Measurements from ENCODE around the gene MKNK1.

Gene MKNK1

GRCh38 chr1:46522184-46522968 lies 81.7 kb downstream of the MKNK1 start:
- DNase-seq (ENCODE audit: low read depth in 1 of 2, low spot score in 1 of 2): no peak
- TF ChIP-seq GABPA (IDR thresholded peaks at IDR 0.05; ENCODE audit: low read depth) (no peak), SPI1 (IDR thresholded peaks at IDR 0.05; ENCODE audit: borderline replicate concordance, low read depth) (no peak), POLR2AphosphoS5 (IDR thresholded peaks at IDR 0.05; ENCODE audit: low read depth) (no peak)
- TF ChIP-seq, protein P1, sequence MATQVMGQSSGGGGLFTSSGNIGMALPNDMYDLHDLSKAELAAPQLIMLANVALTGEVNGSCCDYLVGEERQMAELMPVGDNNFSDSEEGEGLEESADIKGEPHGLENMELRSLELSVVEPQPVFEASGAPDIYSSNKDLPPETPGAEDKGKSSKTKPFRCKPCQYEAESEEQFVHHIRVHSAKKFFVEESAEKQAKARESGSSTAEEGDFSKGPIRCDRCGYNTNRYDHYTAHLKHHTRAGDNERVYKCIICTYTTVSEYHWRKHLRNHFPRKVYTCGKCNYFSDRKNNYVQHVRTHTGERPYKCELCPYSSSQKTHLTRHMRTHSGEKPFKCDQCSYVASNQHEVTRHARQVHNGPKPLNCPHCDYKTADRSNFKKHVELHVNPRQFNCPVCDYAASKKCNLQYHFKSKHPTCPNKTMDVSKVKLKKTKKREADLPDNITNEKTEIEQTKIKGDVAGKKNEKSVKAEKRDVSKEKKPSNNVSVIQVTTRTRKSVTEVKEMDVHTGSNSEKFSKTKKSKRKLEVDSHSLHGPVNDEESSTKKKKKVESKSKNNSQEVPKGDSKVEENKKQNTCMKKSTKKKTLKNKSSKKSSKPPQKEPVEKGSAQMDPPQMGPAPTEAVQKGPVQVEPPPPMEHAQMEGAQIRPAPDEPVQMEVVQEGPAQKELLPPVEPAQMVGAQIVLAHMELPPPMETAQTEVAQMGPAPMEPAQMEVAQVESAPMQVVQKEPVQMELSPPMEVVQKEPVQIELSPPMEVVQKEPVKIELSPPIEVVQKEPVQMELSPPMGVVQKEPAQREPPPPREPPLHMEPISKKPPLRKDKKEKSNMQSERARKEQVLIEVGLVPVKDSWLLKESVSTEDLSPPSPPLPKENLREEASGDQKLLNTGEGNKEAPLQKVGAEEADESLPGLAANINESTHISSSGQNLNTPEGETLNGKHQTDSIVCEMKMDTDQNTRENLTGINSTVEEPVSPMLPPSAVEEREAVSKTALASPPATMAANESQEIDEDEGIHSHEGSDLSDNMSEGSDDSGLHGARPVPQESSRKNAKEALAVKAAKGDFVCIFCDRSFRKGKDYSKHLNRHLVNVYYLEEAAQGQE (IDR thresholded peaks at IDR 0.05; ENCODE audit: insufficient replicate concordance, low read depth): no peak
- TF ChIP-seq, protein P2, sequence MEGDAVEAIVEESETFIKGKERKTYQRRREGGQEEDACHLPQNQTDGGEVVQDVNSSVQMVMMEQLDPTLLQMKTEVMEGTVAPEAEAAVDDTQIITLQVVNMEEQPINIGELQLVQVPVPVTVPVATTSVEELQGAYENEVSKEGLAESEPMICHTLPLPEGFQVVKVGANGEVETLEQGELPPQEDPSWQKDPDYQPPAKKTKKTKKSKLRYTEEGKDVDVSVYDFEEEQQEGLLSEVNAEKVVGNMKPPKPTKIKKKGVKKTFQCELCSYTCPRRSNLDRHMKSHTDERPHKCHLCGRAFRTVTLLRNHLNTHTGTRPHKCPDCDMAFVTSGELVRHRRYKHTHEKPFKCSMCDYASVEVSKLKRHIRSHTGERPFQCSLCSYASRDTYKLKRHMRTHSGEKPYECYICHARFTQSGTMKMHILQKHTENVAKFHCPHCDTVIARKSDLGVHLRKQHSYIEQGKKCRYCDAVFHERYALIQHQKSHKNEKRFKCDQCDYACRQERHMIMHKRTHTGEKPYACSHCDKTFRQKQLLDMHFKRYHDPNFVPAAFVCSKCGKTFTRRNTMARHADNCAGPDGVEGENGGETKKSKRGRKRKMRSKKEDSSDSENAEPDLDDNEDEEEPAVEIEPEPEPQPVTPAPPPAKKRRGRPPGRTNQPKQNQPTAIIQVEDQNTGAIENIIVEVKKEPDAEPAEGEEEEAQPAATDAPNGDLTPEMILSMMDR (IDR thresholded peaks at IDR 0.05; ENCODE audit: insufficient read depth, low read length): no peak
- H3K4me3 ChIP-seq (replicated peaks; ENCODE audit: insufficient read depth, low read length): no peak overlapping the region

DNA sequence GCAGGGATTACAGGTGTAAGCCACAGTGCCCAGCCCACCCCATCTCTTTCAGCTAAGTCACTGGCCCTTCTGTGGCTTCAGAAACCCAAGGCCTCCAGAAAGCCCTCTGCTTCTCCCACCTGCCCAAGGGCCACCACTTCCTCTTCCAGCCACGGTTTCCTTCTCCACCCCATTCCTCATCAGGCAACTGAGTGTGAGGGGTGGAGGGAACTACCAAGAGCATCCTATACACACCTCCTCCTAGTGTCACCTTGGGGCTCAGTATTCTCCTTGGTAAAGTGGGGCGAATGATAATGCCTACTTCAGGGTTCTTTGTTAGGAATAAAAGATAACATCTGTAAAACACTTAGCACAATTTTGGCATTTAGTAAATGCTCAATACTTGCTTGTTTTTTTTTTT lies 82.7 kb downstream of the MKNK1 start:
- peak in 1 of 2 experiments; percentile 12 for DNase-seq (ENCODE audit: low read depth in 1 of 2, low spot score in 1 of 2)

More at GRCh38 chr1:46522184-46522968, 81.7 kb downstream of the MKNK1 start:
- peaks cover 12% of the 10 kb centered on the region for H3K27me3 ChIP-seq (ENCODE audit: insufficient read depth, poor library complexity, severe bottlenecking)
- H3K27ac ChIP-seq (replicated peaks): no peak overlapping the region

DNA sequence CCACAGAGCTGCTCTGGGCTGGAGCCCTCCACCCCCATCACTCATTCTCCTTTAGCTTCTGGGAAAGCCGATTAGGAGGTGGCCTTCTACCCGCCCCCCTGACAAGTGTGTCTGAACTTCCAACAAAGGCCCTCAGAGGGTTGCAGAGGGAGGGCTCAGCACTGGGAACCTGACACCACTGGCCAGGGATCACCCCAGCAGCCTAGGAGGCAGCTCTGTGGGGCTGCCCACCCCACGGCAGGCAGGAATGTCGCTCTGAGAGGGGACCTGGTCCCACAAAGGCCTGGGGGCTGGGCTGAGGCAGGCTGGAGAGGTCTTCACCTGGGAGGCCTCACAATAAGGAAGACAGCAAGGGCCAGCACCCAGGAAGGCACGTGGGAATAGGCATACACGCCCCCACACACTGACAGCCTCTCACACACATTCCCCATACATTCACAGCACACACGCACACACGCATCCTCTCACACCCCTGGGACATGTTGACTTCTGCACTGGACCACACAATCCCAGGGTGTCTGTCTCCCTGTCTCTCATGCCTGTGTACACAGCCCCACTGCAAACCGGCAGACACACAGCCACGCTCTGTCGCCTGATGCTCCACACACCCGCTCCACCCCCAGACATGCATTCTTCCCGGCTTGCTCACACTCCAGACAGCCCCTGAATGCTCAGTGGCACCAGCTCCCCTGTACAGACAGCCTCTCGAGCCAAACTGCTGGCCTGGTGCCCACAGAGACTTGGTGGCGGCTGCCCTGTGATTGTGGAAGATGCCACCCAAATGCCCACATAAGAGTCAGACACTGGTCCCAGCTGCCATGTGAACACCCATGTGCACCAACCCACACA lies 83.8 kb downstream of the MKNK1 start:
- DNase-seq (ENCODE audit: low read depth in 1 of 2, low spot score in 1 of 2): no peak
- Histone ChIP-seq H3K27ac (replicated peaks) (no peak overlapping the region), H3K4me3 (replicated peaks; ENCODE audit: insufficient read depth, low read length) (no peak overlapping the region), H3K27me3 (ENCODE audit: insufficient read depth, poor library complexity, severe bottlenecking) (peaks cover 15% of the 10 kb centered on the region)
- TF ChIP-seq, protein P1 (IDR thresholded peaks at IDR 0.05; ENCODE audit: insufficient replicate concordance, low read depth): no peak
- no peak for TF ChIP-seq SPI1 (IDR thresholded peaks at IDR 0.05; ENCODE audit: borderline replicate concordance, low read depth)
- TF ChIP-seq GABPA (IDR thresholded peaks at IDR 0.05; ENCODE audit: low read depth): no peak
- TF ChIP-seq POLR2AphosphoS5 (IDR thresholded peaks at IDR 0.05; ENCODE audit: low read depth): no peak
- TF ChIP-seq, protein P2 (IDR thresholded peaks at IDR 0.05; ENCODE audit: insufficient read depth, low read length): no peak

More for the DNA sequence above, 82.7 kb downstream of the MKNK1 start:
- TF ChIP-seq SPI1 (IDR thresholded peaks at IDR 0.05; ENCODE audit: borderline replicate concordance, low read depth): peak; percentile 79
- TF ChIP-seq, protein P2 (IDR thresholded peaks at IDR 0.05; ENCODE audit: insufficient read depth, low read length): no peak
- Histone ChIP-seq H3K27ac (replicated peaks) (no peak overlapping the region), H3K27me3 (ENCODE audit: insufficient read depth, poor library complexity, severe bottlenecking) (peaks cover 15% of the 10 kb centered on the region), H3K4me3 (replicated peaks; ENCODE audit: insufficient read depth, low read length) (no peak overlapping the region)

Data from HL-60 (cell line).